ENCODE measurements around the gene PAK1.

- no peak for TF ChIP-seq POLR2AphosphoS5 (IDR thresholded peaks at IDR 0.05; ENCODE audit: low read depth, low read length)
- TF ChIP-seq POLR2A (IDR thresholded peaks at IDR 0.05; ENCODE audit: low read depth, low read length) = no peak
- no peak for TF ChIP-seq TAF1 (IDR thresholded peaks at IDR 0.05; ENCODE audit: low read depth, low read length)
- TF ChIP-seq SPI1 (IDR thresholded peaks at IDR 0.05; ENCODE audit: low read depth, low read length) = no peak
- no peak for TF ChIP-seq POU2F2 (IDR thresholded peaks at IDR 0.05; ENCODE audit: low read depth, low read length)
- no peak for TF ChIP-seq PAX5 (IDR thresholded peaks at IDR 0.05; ENCODE audit: insufficient read depth, low read length, severe bottlenecking)
Measured at GRCh38 chr11:77470971-77471370, 2.9 kb downstream of the PAK1 start.
